HEK293 (cell line): ENCODE data around the gene SELPLG.

ENCODE experiments used
- CTCF ChIA-PET: fragments of 350-600 bp; formaldehyde crosslinking; extraction: SDS; loops from one replicate; lab custom pipeline; 2021; ENCODE audit warnings: antibody characterized with exemption; lab: Yijun Ruan, JAX
- POLR2A ChIA-PET: fragments of 300-600 bp; formaldehyde crosslinking; extraction: SDS; loops from one replicate; lab custom pipeline; 2020; ENCODE audit warnings: antibody characterized with exemption, inconsistent platforms; lab: Yijun Ruan, JAX
- H3K27ac ChIP-seq: fragments of 200-500 bp; sonication (Bioruptor generic); 2 replicates; pipeline ENCODE4 v1.5.1; 2014; ENCODE audit warnings: low read depth, low read length, control low read depth, inconsistent platforms; ENCODE audit errors: extremely low read depth
- H3K36me3 ChIP-seq, 2 experiments: fragments of 200-500 bp in 1 of 2; sonication (Bioruptor generic) in 1 of 2; 1 replicate in 1 of 2; 2 replicates in 1 of 2; pipeline ENCODE4 v1.5.1; 2014 to 2017; ENCODE audit warnings: inconsistent platforms in 2 of 2, low read length in 2 of 2; ENCODE audit not compliant: control insufficient read depth in 2 of 2, insufficient read depth in 1 of 2
- H3K4me1 ChIP-seq: fragments of 200-500 bp; sonication (Bioruptor generic); 2 replicates; pipeline ENCODE4 v1.5.1; 2014; ENCODE audit warnings: mild to moderate bottlenecking, low read length, inconsistent platforms; ENCODE audit not compliant: control insufficient read depth, insufficient read depth
- H3K4me3 ChIP-seq: 2 replicates; pipeline ENCODE4 v1.5.1; 2011; ENCODE audit warnings: low read depth, mild to moderate bottlenecking, control low read depth, low read length, moderate library complexity
- H3K9me3 ChIP-seq: fragments of 200-500 bp; sonication (Bioruptor generic); 2 replicates; pipeline ENCODE4 v1.5.1; 2014; ENCODE audit warnings: low read depth, low read length, inconsistent platforms; ENCODE audit not compliant: control insufficient read depth, insufficient read depth
- HOXD13 ChIP-seq: sonication (generic); formaldehyde crosslinking; IDR thresholded peaks from 2 replicates; pipeline ENCODE4 v1.8.0; 2022; ENCODE audit warnings: missing genetic modification reagents, borderline replicate concordance
- KLF16 ChIP-seq: fragments of 450-650 bp; formaldehyde crosslinking; IDR thresholded peaks from 2 replicates; pipeline ENCODE4 v1.5.1; 2017; ENCODE audit warnings: missing biosample characterization, missing genetic modification characterization
- KLF7 ChIP-seq: fragments of 450-650 bp; formaldehyde crosslinking; IDR thresholded peaks from 2 replicates; pipeline ENCODE4 v1.5.1; 2016; ENCODE audit warnings: missing biosample characterization, missing genetic modification characterization, borderline replicate concordance
- KLF9 ChIP-seq: fragments of 450-650 bp; formaldehyde crosslinking; IDR thresholded peaks from 2 replicates; pipeline ENCODE4 v1.5.1; 2016; ENCODE audit warnings: missing biosample characterization, missing genetic modification characterization, low read depth
- MZF1 ChIP-seq: fragments of 450-650 bp; formaldehyde crosslinking; IDR thresholded peaks from 2 replicates; pipeline ENCODE4 v1.5.1; 2017; ENCODE audit warnings: missing biosample characterization, missing genetic modification characterization, borderline replicate concordance
- OSR2 ChIP-seq: fragments of 450-650 bp; formaldehyde crosslinking; IDR thresholded peaks from 2 replicates; pipeline ENCODE4 v1.5.1; 2016; ENCODE audit warnings: missing biosample characterization, missing genetic modification characterization
- TCF7L2 ChIP-seq: IDR thresholded peaks from 2 replicates; pipeline ENCODE4 v1.6.1; 2011; ENCODE audit warnings: low read depth, mild to moderate bottlenecking, inconsistent platforms, low read length, moderate library complexity, borderline replicate concordance
- YY1 ChIP-seq: fragments of 450-650 bp; formaldehyde crosslinking; IDR thresholded peaks from 2 replicates; pipeline ENCODE4 v1.5.1; 2018; ENCODE audit warnings: missing biosample characterization, missing genetic modification characterization
- ZBTB11 ChIP-seq: fragments of 450-650 bp; formaldehyde crosslinking; conservative IDR thresholded peaks from 2 replicates; pipeline ENCODE4 v1.5.1; 2016; ENCODE audit warnings: low read depth, missing biosample characterization, missing genetic modification characterization
- ZFP3 ChIP-seq: fragments of 450-650 bp; formaldehyde crosslinking; IDR thresholded peaks from 2 replicates; pipeline ENCODE4 v1.5.1; 2016; ENCODE audit warnings: low read depth, missing biosample characterization, missing genetic modification characterization
- ZFP41 ChIP-seq: fragments of 450-650 bp; formaldehyde crosslinking; IDR thresholded peaks from 2 replicates; pipeline ENCODE4 v1.5.1; 2016; ENCODE audit warnings: missing biosample characterization, missing genetic modification characterization, borderline replicate concordance
- ZNF132 ChIP-seq: fragments of 450-650 bp; formaldehyde crosslinking; IDR thresholded peaks from 2 replicates; pipeline ENCODE4 v1.5.1; 2017; ENCODE audit warnings: missing biosample characterization, missing genetic modification characterization, borderline replicate concordance
- ZNF155 ChIP-seq: fragments of 450-650 bp; formaldehyde crosslinking; IDR thresholded peaks from 2 replicates; pipeline ENCODE4 v1.5.1; 2016; ENCODE audit warnings: missing biosample characterization, missing genetic modification characterization
- ZNF16 ChIP-seq: fragments of 450-650 bp; formaldehyde crosslinking; IDR thresholded peaks from 2 replicates; pipeline ENCODE4 v1.5.1; 2016; ENCODE audit warnings: low read depth, missing biosample characterization, missing genetic modification characterization
- ZNF24 ChIP-seq: fragments of 450-650 bp; formaldehyde crosslinking; IDR thresholded peaks from 2 replicates; pipeline ENCODE4 v1.5.1; 2016; ENCODE audit warnings: missing biosample characterization, missing genetic modification characterization
- ZNF274 ChIP-seq, 2 experiments: fragments of 200-500 bp in 1 of 2; fragments of 450-650 bp in 1 of 2; sonication (Bioruptor generic) in 1 of 2; formaldehyde crosslinking in 1 of 2; IDR thresholded peaks; 2 replicates each; pipeline versions ENCODE4 v1.5.1 to v1.6.1; 2014 to 2016; ENCODE audit warnings: borderline replicate concordance in 1 of 2, inconsistent platforms in 1 of 2, low read length in 1 of 2, missing biosample characterization in 1 of 2, missing genetic modification characterization in 1 of 2
- ZNF311 ChIP-seq: fragments of 450-650 bp; formaldehyde crosslinking; IDR thresholded peaks from 2 replicates; pipeline ENCODE4 v1.5.1; 2017; ENCODE audit warnings: missing biosample characterization, missing genetic modification characterization, borderline replicate concordance
- ZNF324 ChIP-seq: fragments of 450-650 bp; formaldehyde crosslinking; IDR thresholded peaks from 2 replicates; pipeline ENCODE4 v1.5.1; 2016; ENCODE audit warnings: missing biosample characterization, missing genetic modification characterization
- ZNF335 ChIP-seq: fragments of 450-650 bp; formaldehyde crosslinking; conservative IDR thresholded peaks from 2 replicates; pipeline ENCODE4 v1.5.1; 2016; ENCODE audit warnings: missing biosample characterization, missing genetic modification characterization
- ZNF391 ChIP-seq: fragments of 450-650 bp; formaldehyde crosslinking; IDR thresholded peaks from 2 replicates; pipeline ENCODE4 v1.5.1; 2016; ENCODE audit warnings: low read depth, missing biosample characterization, missing genetic modification characterization, borderline replicate concordance
- ZNF530 ChIP-seq: fragments of 450-650 bp; formaldehyde crosslinking; IDR thresholded peaks from 2 replicates; pipeline ENCODE4 v1.5.1; 2016; ENCODE audit warnings: low read depth, missing biosample characterization, missing genetic modification characterization
- ZNF555 ChIP-seq: fragments of 450-650 bp; formaldehyde crosslinking; conservative IDR thresholded peaks from 2 replicates; pipeline ENCODE4 v1.5.1; 2017; ENCODE audit warnings: missing biosample characterization, mild to moderate bottlenecking, missing genetic modification characterization, inconsistent platforms
- ZNF596 ChIP-seq: fragments of 450-650 bp; IDR thresholded peaks from 2 replicates; pipeline ENCODE4 v1.5.0; 2018; ENCODE audit warnings: missing biosample characterization, mild to moderate bottlenecking, missing genetic modification characterization, moderate library complexity
- ZNF621 ChIP-seq: fragments of 450-650 bp; formaldehyde crosslinking; IDR thresholded peaks from 2 replicates; pipeline ENCODE4 v1.5.1; 2017; ENCODE audit warnings: missing biosample characterization, missing genetic modification characterization
- ZNF785 ChIP-seq: fragments of 450-650 bp; formaldehyde crosslinking; IDR thresholded peaks from 2 replicates; pipeline ENCODE4 v1.5.1; 2016; ENCODE audit warnings: missing biosample characterization, missing genetic modification characterization

The SELPLG gene

GRCh38 chr12:108609537-108610335, 24.0 kb downstream of the SELPLG start:
- Histone ChIP-seq H3K9me3 (no peaks in the 10 kb centered on the region), H3K4me1 (no peaks in the 10 kb centered on the region), H3K4me3 (no peak overlapping the region), H3K27ac (no peak overlapping the region), H3K36me3 (no peaks in the 10 kb centered on the region)
- TF ChIP-seq ZNF596 (no peak), ZFP3 (tag by site-specific recombination) (no peak), ZNF324 (no peak), ZNF274 (IDR thresholded peaks at IDR 0.05; ENCODE audit: low read length) (no peak), ZNF274 (tag by site-specific recombination; IDR thresholded peaks at IDR 0.05; ENCODE audit: borderline replicate concordance) (no peak), HOXD13 (no peak), ZNF530 (tag by site-specific recombination) (no peak), ZNF16 (tag by site-specific recombination) (no peak), ZNF132 (tag by site-specific recombination) (no peak), ZNF391 (tag by site-specific recombination) (no peak), ZNF785 (tag by site-specific recombination) (no peak)
- CTCF ChIA-PET, result interaction anchor here (0.6 to 3.7 kb wide), 3 partner anchors 8 to 251 kb away, joined by 3 to 15 read pairs (median 4); no protein-coding TSS in a partner anchor
- POLR2A ChIA-PET, result interaction anchor here (0.9 kb wide), 1 partner anchor 47 kb away, joined by 3 read pairs; the partner anchor contains the start of gene ISCU

- ChIA-PET CTCF (interaction anchor here (2.2 to 3.7 kb wide), 2 partner anchors 9 to 45 kb away, joined by 9 to 15 read pairs; no protein-coding TSS in a partner anchor), POLR2A (interaction anchor here (0.9 kb wide), 1 partner anchor 46 kb away, joined by 3 read pairs; the partner anchor contains the start of gene ISCU)
- Histone ChIP-seq H3K4me1 (no peaks in the 10 kb centered on the region), H3K9me3 (no peaks in the 10 kb centered on the region), H3K27ac (no peak overlapping the region), H3K36me3 (no peaks in the 10 kb centered on the region), H3K4me3 (no peak overlapping the region)
- TF ChIP-seq ZNF311 (tag by site-specific recombination) (no peak), ZNF785 (tag by site-specific recombination) (no peak), KLF16 (tag by site-specific recombination) (no peak), ZNF324 (no peak), ZNF24 (no peak), MZF1 (no peak), OSR2 (no peak)
Measured at GRCh38 chr12:108608616-108609015, 25.1 kb downstream of the SELPLG start.

- Histone ChIP-seq H3K4me3 (no peak overlapping the region), H3K9me3 (no peaks in the 10 kb centered on the region), H3K4me1 (no peaks in the 10 kb centered on the region), H3K36me3 (no peaks in the 10 kb centered on the region), H3K27ac (no peak overlapping the region)
- ChIA-PET POLR2A (no interaction called here), CTCF (interaction anchor here (0.6 to 3.7 kb wide), 3 partner anchors 10 to 48 kb away, joined by 3 to 15 read pairs (median 9); no protein-coding TSS in a partner anchor)
- TF ChIP-seq KLF9 (tag by site-specific recombination), result no peak
- TF ChIP-seq ZNF155 (tag by site-specific recombination), result no peak
- TF ChIP-seq ZNF335, result no peak
- TF ChIP-seq KLF7 (tag by site-specific recombination), result no peak
- no peak for TF ChIP-seq TCF7L2
- TF ChIP-seq ZNF621, result no peak
- no peak for TF ChIP-seq ZFP41 (tag by site-specific recombination)
- no peak for TF ChIP-seq YY1
- no peak for TF ChIP-seq ZBTB11 (tag by site-specific recombination)
- TF ChIP-seq ZNF555 (tag by site-specific recombination), result no peak
Measured at GRCh38 chr12:108607981-108608600, 25.6 kb downstream of the SELPLG start.
